Right kidney (tissue), 1 donor: ENCODE data around the gene FBXW12.
A peak's percentile ranks its signal among the peaks of the same experiment; 100 is the strongest.

Experiments used
- DNase-seq: peaks from one replicate; pipeline ENCODE4 v3.0.0-alpha.2; 2016

The FBXW12 gene

DNA sequence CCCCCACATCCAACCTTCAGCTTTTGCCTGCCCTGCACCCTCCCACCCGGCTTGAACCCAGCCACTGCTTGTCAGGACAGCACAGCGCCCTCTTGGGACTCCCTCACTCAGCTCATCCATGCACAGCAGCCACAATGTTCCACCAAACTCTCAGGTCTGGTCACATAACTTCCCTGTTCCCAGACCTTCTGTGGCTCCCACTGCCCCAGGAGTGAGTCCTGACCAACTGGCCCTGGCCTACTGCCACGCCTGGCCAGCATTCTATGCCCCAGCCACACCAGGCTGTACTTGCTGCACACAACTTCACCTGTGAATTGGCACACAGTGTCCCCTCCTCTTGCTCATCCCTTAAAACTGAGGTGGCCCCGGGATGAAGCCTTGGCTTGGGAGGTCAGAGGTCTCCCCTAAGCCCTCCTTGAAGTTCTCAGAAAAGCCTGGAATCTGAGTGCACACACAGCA lies 36.8 kb downstream of the FBXW12 start:
- DNase-seq: no peak

- peak; percentile 1 for DNase-seq
These were observed 37.5 kb downstream of the FBXW12 start for GRCh38 chr3:48409291-48410201.

- DNase-seq: no peak
These were observed 38.4 kb downstream of the FBXW12 start for GRCh38 chr3:48410205-48411040.

- DNase-seq: no peak
These were observed 39.1 kb downstream of the FBXW12 start for GRCh38 chr3:48411041-48411588.

DNA sequence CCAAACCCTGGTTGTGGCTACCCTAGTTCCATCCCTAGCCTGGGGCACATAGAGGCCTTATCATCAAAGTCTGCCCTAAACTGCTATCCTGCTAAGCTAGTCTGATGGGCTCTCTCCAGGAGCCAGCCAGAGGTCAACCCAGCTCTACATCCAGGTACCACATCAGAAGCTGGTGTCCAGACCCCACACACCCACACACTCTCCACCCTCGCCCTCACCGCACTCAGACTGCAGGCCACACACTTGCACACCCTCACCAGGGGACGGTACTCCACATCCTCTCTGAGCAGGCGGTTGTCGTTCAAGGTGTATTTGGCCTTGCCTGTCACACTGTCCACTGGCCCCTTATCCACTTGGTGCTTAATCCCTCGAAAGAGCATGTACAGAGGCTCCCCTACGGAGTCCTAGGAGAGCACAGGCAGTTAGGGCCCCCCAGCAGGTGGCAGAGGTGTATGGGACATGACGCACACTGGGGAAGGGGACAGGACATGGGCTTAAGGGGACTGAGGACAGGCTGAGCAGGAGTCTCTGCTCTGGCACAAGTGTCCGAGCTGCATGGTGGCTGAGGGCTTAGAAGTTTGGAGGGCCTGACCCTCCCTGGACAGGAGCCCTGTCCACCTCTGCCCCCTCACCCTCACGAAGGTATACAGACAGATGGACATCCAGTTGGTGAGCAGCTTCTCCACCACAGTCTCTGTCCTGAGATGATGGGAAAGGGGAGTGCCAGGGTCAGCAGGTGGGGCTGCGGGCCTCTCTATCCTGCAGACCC lies 39.8 kb downstream of the FBXW12 start:
- DNase-seq: no peak

- DNase-seq: no peak
These were observed 40.5 kb downstream of the FBXW12 start for GRCh38 chr3:48412375-48413001.

DNA sequence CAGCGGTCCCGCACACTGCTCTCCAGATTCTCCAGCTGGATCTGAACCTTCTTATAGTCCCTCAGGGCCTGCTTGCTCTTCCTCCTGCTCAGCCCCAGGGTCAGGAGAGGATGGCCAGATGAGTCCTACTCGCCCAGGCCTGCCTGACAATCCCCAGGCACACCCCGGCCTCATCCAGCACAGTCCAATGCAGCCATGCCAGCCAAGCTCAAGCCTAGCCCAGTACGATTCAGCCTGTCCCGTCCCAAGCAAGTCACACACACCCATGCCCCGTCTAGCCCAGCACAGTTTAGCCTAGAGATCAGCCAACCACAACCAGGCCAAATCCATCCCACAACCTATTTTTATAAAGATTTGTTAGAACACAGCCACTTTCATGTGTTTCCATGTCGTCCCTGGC lies 41.1 kb downstream of the FBXW12 start:
- no peak for DNase-seq

DNA sequence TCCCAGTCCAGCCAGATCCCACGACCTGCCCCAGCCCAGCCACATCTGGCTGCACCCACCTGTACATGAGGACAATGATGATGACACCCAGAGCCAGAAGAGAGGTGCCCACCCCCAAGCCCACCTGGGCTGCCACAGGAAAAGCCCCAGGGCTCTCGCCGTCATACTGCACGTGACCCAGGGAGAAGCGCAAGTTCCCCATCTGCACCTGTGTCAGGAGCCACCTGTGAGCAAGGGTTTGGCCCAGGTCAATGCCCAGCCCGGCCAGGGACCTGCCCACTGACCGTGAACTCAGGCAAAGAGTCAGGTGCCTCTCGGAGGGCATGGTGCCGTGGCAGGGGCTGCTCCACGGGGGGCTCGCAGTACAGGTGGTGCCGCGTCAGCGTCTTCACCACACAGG lies 41.6 kb downstream of the FBXW12 start:
- DNase-seq: no peak

DNA sequence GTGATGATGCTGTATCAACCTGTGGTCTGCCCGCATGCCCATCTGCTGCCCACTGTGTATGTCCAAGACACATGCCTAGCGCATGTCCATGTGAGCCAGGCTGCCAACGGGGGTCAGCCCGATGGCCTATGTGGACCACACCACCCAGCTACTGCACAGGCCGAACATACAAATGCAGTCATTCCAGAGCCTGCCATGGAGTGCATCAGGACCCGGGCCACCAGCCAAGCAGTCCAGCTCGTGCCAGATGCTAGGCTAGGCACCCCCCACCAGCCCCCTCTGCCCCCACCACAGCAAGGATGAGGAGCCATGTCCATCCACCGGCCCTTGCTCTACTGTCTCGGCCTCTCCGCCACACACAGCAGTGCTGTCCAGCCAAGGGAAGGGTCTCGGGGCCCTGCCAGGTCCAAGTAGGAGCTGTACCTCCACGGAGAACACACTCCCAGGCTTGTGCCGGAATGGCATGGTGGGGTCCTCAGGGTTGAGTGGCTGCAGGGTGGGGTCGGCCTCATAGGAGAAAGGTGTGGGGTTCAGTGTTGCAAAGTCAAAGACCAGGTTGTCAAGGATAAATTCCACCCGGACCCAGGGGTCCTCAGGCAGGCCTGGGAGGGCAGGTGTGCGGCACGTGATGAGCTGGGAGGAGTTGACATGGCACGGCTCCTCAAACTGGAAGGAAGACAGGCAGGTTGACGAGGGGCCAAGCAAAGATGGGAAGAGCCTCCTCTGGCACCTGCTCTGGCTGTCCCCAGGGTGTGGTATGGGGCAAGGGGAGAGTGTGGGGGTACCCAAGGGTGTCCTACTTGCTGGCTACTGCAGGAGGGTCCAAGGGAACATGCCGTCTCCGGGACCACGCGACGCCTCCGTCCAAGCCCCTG lies 42.6 kb downstream of the FBXW12 start:
- no peak for DNase-seq

DNA sequence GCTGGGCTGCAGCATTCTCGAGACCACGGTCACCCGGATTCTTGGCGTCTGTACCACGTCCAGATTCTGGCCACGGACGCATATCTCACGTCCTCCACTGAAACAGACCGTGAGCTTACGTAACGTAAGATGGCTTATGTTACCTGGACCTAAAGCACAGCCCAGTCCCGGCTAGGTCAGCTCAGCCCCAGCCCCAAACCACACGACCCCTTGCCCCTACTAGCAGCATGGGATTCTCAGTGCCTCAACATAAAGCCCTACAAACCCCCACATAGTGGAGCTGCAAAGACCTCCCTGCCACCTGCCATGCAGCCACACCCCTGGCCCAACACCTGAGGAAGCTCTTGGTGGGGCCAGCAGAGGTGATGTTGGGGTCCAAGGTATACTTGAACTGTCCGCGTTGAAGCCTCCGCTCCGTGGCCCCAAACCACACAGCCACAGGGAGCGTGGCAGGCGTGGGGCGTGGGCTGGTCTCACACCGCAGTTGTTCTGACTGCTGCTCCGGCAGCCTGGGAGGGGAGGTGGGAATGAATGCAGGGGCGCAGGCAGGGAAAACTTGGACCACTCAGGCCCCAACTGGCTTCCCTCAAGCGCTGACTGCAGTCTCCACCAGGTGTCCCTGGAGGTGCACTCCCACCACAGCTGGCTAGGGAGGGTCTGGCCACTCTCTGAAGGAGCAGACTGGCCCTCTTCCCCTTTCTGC lies 43.4 kb downstream of the FBXW12 start:
- DNase-seq: no peak

DNA sequence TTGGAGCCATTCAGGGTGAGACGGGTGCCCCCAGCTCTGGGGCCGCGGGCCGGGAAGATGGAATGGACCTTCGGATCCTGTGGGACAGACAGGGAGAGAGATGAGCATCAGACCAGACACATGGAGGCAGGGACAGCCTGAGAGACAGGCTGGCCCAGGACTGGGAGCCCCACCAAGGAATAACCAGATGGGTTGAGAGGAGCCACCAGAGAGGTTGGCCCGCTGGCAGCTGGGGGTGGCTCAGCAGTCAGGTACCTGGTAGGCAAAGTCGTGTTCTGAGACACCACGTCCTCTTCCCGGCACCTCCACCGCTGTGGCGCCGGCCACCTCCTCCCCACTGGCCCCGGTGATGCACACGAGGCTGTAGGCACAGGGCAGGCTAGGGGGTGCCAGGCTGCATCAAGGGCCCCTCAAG lies 44.1 kb downstream of the FBXW12 start:
- no peak for DNase-seq

GRCh38 chr3:48416546-48416945 lies 44.5 kb downstream of the FBXW12 start:
- DNase-seq: no peak

DNA sequence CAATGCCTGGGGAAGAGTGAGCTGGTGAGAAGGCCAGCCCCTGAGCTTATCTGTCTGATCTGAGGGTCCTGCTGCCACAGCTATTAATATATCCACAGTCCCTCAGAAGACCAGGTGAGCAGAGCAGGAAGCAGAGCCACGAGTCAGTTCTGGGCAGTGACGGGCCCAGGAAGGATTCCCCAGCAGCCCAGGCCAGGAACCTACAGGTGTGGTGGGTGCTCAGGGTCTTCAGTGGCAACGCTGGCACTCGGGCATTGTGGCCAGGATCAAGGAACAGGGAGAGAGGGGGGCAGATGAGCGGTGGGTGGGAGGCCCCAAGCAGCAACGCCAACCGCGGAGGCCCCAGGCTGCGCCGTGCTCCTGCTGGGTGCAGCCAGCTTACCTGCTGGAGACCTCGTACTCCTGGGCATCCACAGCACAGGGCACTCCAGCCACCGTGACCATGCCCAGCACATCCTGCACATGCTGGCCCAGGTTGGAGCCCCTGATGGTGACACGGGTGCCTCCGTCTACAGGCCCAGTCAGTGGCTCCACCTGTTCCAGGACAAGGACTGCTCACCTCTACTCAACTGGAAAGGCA lies 45.6 kb downstream of the FBXW12 start:
- no peak for DNase-seq

GRCh38 chr3:48418140-48418539 lies 46.1 kb downstream of the FBXW12 start:
- DNase-seq: no peak

DNA sequence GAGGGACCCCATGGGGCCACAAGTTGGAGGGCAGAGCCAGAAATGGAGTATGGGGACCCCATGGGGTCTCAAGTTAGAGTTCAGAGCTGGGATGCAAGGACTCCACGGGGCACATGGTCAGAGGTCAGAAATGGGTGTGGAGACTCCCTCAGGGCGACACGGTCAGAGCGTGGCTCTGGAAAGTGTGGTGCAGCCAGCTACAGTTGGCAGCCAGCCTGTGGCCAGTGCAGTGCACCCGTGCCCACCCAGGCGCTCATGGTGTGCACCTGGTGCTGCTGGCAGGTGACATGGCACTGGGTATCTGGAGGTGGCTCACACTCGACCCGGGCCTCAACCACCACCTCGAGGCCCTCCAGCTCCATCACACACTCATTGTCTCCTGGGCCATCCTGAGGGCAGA lies 46.6 kb downstream of the FBXW12 start:
- no peak for DNase-seq

DNA sequence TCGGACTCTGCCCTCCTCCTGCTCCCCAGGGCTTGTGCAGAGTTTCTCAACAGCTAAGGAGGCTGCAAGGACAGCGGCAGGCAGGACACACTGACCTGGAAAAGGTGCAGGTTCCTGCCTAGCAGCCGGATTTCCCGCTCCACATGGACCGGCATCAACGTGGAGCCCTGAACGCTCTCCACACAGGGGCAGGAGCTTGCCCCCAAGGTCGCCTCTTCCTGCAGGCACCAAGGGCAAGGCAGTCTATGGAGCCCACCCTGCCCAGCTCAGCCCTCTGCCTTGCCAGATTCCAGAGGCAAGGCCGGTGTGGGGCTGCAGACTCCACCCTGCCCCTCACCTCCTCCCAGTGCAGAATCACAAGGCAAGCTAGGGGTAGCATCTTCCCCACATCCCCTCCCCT lies 47.1 kb downstream of the FBXW12 start:
- DNase-seq: no peak

GRCh38 chr3:48419597-48419996 lies 47.6 kb downstream of the FBXW12 start:
- DNase-seq: no peak

DNA sequence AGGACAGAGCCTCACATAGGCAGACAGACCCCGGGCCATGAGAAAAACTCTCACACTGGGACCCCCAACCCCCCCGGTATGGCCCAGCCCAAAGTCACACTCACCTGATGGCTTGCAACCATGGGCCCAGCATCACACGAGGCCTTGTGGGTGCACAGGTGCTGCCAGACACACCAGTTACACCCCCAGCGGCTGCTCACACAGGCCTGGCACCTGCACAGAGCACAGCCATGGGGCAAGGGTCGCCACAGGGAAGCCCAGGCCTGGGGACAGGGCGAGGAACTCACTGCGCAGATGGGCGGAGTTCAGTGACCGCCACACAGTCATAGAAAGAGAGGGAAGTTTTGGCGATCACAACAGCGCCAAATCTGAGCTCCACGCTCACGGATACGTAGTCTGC lies 48.5 kb downstream of the FBXW12 start:
- no peak for DNase-seq

- DNase-seq: no peak
These were observed 50.3 kb downstream of the FBXW12 start for GRCh38 chr3:48422272-48422671.

DNA sequence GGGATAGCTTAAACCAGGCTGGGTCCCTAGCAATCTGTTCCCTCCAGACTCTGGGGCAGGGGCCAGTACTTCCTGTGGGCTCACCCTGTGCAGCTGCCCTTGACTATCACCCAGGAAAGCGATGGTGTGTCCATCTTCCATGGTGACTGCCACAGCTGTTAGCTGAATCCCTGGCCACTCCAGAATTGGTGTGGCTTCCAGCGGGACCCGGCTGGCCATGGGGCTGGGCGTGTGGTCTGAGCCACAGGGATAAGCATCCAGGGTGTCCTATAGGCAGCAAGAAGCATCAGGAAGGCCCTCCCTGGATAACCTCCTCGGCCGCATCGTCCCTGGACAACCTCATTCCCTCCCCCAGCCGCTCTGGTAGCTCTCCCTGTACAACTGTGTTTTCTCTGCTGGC lies 50.7 kb downstream of the FBXW12 start:
- no peak for DNase-seq
